Gastrocnemius medialis (tissue), 4 donors: ENCODE data around the gene C12orf42.

Source experiments
- CTCF ChIP-seq, 5 experiments: fragments of 450-650 bp in 3 of 5; fragments of 200-600 bp in 2 of 5; sonication (generic) in 2 of 5; IDR thresholded peaks in 4 of 5; conservative IDR thresholded peaks in 1 of 5; 1 replicate in 4 of 5; 2 replicates in 1 of 5; pipeline ENCODE4 v1.5.1; 2016 to 2019; ENCODE audit warnings: antibody characterized with exemption in 5 of 5, mild to moderate bottlenecking in 3 of 5, moderate library complexity in 3 of 5
- POLR2A ChIP-seq, 2 donors: fragments of 450-650 bp; IDR thresholded peaks; one replicate each; pipeline ENCODE4 v1.6.1; 2017; ENCODE audit warnings: antibody characterized with exemption in 2 of 2, mild to moderate bottlenecking in 2 of 2, moderate library complexity in 2 of 2

DNA sequence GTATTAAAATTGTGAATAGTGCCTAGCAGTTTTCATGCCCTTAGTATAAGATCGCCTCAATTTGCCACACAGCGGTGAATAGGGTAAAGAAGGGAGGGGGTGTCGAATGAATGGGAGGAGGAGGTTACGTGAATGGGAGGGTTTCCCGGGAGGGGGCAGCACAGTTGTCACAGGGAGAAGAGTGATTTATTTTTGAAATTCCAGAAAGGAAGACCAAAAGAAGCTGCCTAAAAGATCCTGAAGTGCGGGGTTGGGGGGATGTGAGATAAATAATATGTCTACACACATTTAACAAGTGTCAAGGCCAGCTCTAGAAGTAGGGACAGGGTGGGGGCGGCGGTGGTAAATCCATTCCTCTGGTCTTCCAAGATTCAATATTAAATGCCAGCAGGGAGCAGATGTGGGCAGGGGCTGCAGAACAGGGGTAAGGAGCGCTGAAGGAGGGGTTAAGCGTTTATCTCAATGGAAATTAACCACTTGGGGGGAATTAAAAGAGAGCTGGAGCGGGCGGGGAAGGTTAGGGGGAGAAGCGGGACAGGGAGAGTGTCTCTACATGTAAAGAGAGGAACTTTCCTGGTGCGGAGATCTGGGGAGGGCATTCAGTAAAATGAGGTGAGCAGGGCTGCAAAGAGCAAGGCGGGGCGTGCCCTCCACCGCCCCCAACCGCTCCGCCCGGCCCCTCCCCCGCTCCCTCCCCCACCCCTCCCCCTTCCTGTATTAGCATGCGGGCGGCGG lies 867 bp downstream of the C12orf42 start:
- TF ChIP-seq POLR2A (IDR thresholded peaks at IDR 0.05) (no peak), CTCF (IDR thresholded peaks at IDR 0.05 in 4 of 5, conservative IDR thresholded peaks at IDR 0.05 in 1 of 5) (no peak)
